Lower leg skin (tissue), 3 donors: ENCODE measurements around the gene FOXQ1.

Source experiments
- POLR2A ChIP-seq, 2 donors: fragments of 450-650 bp; IDR thresholded peaks; one replicate each; pipeline ENCODE4 v1.6.1; 2016 to 2017; ENCODE audit warnings: antibody characterized with exemption in 2 of 2, mild to moderate bottlenecking in 1 of 2, moderate library complexity in 1 of 2
- TF ChIP-seq, protein P1 (sequence below), 3 donors: fragments of 450-650 bp; IDR thresholded peaks; one replicate each; pipeline ENCODE4 v1.5.1; 2016; ENCODE audit warnings: antibody characterized with exemption in 3 of 3, mild to moderate bottlenecking in 3 of 3, moderate library complexity in 2 of 3

DNA sequence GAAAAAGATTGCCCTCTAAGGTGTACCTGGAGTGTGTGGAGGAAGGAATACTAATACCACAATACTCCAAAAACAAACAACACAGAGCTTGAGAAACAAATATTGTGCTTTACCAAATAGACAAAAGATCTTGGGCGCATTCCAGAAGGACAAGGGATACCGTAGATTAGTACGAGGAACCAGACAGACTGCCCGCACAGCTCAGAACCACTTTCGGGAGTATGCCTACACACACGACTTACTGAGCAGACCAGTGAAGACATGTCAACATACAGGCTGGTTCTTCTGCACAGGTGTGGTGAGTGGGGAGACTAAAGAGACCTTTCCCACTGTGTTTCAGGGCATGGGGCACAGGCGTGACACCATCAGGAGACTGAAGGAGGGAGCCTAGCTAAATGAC is 15.8 kb upstream of the FOXQ1 start:
- TF ChIP-seq, protein P1, sequence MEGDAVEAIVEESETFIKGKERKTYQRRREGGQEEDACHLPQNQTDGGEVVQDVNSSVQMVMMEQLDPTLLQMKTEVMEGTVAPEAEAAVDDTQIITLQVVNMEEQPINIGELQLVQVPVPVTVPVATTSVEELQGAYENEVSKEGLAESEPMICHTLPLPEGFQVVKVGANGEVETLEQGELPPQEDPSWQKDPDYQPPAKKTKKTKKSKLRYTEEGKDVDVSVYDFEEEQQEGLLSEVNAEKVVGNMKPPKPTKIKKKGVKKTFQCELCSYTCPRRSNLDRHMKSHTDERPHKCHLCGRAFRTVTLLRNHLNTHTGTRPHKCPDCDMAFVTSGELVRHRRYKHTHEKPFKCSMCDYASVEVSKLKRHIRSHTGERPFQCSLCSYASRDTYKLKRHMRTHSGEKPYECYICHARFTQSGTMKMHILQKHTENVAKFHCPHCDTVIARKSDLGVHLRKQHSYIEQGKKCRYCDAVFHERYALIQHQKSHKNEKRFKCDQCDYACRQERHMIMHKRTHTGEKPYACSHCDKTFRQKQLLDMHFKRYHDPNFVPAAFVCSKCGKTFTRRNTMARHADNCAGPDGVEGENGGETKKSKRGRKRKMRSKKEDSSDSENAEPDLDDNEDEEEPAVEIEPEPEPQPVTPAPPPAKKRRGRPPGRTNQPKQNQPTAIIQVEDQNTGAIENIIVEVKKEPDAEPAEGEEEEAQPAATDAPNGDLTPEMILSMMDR (IDR thresholded peaks at IDR 0.05) = no peak
- no peak for TF ChIP-seq POLR2A (IDR thresholded peaks at IDR 0.05)
